Measurements from ENCODE around the gene FSTL3.
"Not testable (repeated sequence)": the region's sequence is repeated elsewhere in the genome, so short reads cannot be mapped to it uniquely, and the experiment has no call there.

The FSTL3 gene

DNA sequence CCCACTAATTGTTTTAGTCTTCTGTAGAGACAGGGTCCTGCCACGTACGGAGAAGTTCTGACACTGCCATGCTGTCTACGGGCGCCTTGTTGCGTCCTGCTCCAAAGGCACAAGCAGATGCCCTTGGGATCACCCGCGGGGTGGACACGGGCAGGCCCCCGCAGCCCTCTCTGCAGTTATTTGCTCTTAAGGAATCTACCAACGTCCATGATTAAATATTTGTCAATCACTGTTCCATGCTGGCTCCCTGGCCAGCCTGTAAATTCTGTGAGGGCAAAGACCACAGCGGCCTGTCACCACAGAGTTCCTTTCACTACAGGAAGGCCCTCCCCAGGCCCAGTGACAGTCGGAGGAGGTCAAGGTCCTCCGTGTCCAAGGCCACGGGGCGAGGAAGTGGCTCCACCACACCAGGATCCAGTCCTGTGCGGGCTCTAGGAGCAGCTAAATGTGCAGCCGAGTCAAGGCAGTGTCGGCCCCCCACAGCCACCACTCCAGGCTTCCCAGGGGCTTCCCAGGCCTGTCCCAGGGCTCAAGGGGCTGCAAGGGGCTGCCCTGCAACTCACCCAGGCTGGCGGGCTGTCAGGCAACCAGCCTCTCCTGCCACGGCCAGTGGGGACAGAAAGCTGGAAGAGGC, 15.3 kb upstream of the FSTL3 start:
- DNase-seq (ENCODE audit: extremely low read depth in 1 of 2, low read depth in 1 of 2), result no peak

DNA sequence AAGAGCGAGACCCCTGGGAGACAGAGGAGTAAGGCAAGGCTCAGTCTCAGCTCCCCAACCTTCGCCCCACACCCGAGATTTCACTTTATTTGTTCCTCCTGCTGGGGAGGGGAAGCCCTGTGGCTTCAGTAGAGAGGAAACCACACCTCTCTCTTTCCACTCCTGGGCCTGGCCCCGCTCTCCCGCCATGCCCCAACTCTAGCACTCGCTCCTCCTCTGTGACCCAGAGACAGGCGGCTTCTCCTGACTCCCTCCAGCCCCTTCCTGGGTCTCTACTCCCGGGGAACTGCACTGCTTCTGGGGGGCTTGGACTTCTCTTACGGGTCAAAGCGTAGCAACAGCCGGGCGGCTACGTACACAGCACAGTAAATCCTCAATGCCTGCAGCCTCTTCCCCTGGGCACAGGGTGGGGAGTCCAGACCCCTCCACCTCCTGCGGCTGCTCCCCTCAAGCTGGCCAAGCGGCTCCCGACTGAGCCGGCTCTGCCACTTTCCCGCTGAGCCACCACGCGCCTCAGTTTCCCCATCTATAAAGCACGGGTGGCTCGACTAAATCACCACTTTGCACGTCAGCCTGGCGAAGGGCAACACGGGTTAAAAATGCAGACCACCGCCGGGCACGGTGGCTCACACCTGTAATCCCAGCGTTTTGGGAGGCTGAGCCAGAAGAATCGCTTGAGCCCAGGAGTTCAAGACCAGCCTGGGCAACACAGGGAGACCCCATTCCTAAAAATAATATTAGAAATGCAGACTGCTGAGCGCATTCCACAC, 14.6 kb upstream of the FSTL3 start:
- DNase-seq (ENCODE audit: extremely low read depth in 1 of 2, low read depth in 1 of 2), result peak in 1 of 2 donors; percentile 53

DNA sequence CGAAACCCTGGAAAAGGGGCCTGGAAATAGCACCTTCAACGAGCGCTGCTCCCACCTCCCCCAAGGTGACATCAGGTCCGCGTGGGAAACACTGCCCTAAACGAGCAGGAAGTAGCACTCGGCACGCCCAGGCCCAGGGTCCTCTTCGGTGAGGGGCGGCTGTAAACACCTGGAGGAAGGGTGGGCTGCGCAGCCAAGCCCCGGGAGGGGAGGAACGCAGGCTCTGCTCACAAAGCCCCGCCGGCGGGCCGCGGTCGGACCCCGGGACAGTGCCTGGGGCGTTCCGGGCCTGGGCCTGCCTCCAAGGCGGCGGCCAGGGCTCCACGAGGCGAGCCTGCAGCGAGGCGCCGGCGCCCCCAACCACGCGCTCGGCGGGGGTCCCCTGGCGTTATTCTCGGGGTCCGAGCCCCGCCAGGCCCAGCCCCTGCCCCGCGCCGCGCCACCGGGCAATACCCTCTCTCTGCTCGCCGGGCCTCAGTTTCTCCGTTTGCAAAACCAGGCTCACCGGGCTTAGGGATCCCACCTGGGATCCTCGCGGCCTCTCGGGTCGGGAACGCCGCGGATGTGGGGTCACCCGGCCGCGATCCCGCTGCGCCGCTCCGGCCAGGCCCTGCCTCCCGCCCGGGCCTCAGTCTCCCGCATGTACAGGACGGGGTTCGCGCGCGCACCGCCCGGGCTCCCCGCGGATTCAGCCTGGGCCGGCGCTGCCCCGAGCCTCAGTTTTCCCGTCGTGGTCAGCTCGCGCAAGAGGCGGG, 13.8 kb upstream of the FSTL3 start:
- DNase-seq (ENCODE audit: extremely low read depth in 1 of 2, low read depth in 1 of 2), result peak in 1 of 2 donors; percentile 49

- DNase-seq (ENCODE audit: extremely low read depth in 1 of 2, low read depth in 1 of 2), result peak; percentile 76 to 95
Observed at GRCh38 chr19:662962-663681, 13.1 kb upstream of the FSTL3 start, which contains the start of gene RNF126. Gene RNF126 (minus strand): TSS chr19:663214. CDS start chr19:663121, 93 bp downstream.

DNA sequence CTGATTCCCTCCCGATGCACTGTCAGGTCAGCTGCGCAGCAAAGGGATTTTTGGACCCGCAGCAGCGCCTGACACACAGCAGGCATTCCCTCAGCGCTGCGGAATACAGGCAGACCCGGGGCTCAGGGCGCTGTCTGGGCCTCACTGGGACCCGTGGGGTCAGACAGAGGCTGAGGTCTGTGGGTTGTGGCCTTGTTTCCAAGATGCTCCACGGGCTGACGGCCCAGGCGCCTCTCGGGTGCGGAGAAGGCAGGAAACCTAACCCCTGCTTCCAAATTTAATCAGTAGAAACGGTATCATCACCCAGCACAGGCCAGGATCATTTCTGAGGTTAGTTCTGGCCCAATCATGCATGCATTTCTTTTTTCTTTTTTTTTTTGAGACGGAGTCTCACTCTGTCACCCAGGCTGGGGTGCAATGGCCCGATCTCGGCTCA, 12.5 kb upstream of the FSTL3 start:
- no peak for DNase-seq (ENCODE audit: extremely low read depth in 1 of 2, low read depth in 1 of 2)

- peak; percentile 57 to 61 for DNase-seq (ENCODE audit: extremely low read depth in 1 of 2, low read depth in 1 of 2)
Observed at GRCh38 chr19:664913-665443, 11.2 kb upstream of the FSTL3 start.

- DNase-seq (ENCODE audit: extremely low read depth in 1 of 2, low read depth in 1 of 2), result not testable (repeated sequence)
Observed at GRCh38 chr19:666985-667573, 9.1 kb upstream of the FSTL3 start.

DNA sequence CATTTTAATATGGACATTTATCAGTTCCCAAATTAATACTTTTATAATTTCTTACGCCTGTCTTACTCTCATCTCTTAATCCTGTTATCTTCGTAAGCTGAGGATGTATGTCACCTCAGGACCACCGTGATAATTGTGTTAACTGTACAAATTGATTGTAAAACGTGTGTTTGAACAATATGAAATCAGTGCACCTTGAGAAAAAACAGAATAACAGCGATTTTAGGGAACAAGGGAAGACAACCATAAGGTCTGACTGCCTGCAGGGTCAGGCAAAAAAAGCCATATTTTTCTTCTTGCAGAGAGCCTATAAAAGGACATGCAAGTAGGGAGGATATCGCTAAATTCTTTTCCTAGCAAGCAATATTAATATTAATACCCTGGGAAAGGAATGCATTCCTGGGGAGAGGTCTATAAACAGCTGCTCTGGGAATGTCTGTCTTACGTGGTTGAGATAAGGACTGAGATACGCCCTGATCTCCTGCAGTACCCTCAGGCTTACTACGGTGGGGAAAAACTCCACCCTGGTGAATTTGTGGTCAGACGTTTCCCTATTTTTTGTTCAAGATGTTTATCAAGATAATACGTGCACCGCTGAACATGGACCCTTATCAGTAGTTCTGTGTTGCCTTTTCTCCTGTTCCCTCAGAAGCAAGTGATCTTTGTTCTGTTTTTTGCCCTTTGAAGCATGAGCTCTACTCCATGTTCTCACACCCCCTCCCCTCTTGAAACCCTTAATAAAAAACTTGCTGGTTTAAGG, 7.3 kb upstream of the FSTL3 start:
- DNase-seq (ENCODE audit: extremely low read depth in 1 of 2, low read depth in 1 of 2), result not testable (repeated sequence)

GRCh38 chr19:670609-671075, 5.5 kb upstream of the FSTL3 start:
- DNase-seq (ENCODE audit: extremely low read depth in 1 of 2, low read depth in 1 of 2), result no peak

GRCh38 chr19:674282-675151, 1.7 kb upstream of the FSTL3 start:
- no peak for DNase-seq (ENCODE audit: extremely low read depth in 1 of 2, low read depth in 1 of 2)

DNA sequence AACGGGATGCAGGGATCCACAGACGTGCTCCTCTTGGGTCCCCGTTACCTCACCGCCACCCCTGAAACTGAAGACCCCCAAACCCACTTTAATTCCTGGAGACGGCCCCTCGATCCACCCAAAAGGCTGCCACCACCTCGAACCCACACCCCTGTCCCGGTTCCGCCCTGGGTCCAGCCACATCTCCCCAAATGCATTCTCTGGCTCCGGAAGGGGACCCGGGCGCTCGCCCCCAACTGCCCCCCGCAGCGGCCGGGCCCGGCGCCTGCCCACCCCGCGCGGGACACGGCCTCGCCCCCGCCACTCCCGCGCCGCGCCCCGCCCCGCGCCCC, 219 bp upstream of the FSTL3 start:
- DNase-seq (ENCODE audit: extremely low read depth in 1 of 2, low read depth in 1 of 2), result no peak

- DNase-seq (ENCODE audit: extremely low read depth in 1 of 2, low read depth in 1 of 2), result no peak
Observed at GRCh38 chr19:677201-677600, 1.0 kb downstream of the FSTL3 start.

DNA sequence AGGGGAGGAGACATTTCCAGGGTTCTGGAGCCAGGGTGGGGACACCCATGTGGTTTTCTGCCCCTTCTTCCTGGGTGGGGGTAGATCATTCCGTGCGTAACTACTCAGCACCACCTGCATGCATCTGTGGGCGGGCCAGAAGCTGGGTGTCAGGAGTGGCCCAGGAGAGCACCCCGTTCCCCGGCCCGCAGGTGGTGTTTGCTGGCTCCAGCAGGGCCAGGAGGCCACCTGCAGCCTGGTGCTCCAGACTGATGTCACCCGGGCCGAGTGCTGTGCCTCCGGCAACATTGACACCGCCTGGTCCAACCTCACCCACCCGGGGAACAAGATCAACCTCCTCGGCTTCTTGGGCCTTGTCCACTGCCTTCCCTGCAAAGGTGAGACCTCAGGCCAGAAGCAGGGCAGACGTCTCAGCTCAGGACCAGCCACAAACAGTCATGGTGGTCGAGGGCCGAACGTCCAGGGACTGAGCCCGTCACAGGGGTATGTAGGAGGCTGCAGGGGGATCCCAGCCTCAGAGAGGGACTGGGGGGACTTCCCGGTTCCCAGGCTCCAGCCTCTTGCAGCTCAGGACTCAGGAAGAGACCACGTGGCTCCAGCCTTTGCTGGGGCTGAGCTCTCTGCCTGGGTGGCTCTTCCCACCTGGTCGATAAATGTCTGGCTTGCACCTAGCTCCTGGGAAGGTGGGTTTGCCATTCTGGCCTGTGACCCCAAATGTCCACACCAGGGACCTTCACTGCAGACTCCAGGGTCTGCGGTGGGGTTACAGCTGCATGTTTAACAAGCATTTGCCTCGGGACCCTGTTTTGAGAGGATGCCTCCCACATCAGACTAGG, 1.6 kb downstream of the FSTL3 start:
- DNase-seq (ENCODE audit: extremely low read depth in 1 of 2, low read depth in 1 of 2), result no peak

DNA sequence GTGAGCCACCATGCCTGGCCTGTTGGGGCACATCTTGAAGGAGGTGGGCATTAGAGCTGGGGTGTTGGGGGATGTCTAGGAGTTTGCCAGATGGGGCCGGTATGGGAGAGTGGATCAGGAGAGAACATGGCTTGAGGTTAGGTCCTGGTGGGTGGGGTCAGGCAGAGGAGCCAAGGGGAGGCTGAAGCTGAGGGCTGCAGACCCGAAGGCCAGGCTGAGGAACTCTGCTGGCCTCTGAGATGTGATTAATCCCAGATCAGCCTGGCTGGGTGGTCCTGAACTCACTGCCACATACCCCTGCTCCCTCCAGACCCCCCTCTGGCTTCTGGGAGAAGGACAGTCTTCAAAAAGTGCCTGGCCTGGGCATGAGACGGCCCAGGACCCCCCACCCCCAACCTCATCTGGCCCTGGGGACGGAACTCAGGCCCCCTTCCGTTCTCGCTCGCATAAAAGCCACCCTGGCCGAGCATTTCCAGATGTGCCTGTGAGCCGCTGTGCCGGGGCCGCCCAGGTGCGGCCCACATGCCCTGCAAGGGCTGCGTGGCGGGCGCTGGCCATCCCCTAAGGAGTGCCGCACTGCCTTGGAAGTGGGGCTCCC, 2.7 kb downstream of the FSTL3 start:
- DNase-seq (ENCODE audit: extremely low read depth in 1 of 2, low read depth in 1 of 2), result no peak

- DNase-seq (ENCODE audit: extremely low read depth in 1 of 2, low read depth in 1 of 2), result no peak
Observed at GRCh38 chr19:679418-680286, 3.5 kb downstream of the FSTL3 start.

DNA sequence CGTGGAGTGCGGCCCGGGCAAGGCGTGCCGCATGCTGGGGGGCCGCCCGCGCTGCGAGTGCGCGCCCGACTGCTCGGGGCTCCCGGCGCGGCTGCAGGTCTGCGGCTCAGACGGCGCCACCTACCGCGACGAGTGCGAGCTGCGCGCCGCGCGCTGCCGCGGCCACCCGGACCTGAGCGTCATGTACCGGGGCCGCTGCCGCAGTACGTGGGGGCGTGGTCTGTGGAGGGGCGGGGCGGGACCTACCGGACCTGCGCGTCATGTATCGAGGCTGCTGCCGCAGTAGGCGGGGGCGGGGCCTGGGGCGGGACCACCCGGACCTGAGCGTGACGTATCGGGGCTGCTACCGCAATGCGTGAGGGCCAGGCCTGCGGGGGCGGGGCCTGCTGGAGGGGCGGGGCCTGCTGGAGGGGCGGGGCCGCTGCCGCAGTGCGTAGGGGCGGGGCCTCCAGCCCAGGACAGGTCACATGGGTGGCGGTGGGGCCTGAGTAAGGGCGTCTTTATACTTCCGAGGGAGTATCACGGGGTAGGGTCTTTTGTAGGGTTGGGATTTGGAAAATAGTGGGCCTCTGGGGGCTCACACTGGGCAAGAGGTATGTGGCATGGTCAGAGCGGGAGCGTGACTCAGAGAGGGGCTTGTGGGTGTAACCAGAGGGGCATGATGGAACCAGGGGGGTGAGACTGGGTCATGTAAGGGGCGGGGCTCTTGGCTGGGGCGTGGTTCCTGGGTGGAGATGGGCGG, 4.3 kb downstream of the FSTL3 start:
- peak; percentile 98 to 99 for DNase-seq (ENCODE audit: extremely low read depth in 1 of 2, low read depth in 1 of 2)
